HG02884 (cell line): Measurements from ENCODE around the gene PDZRN4.
"Not testable (repeated sequence)": the region's sequence is repeated elsewhere in the genome, so short reads cannot be mapped to it uniquely, and the experiment has no call there.

ENCODE experiments used
- ATAC-seq: cut with Tn5 transposase; IDR thresholded peaks from one replicate; pipeline ENCODE4 v1.9.1; 2021; ENCODE audit warnings: mild to moderate bottlenecking, moderate library complexity; ENCODE audit not compliant: unreplicated experiment

Gene PDZRN4

DNA sequence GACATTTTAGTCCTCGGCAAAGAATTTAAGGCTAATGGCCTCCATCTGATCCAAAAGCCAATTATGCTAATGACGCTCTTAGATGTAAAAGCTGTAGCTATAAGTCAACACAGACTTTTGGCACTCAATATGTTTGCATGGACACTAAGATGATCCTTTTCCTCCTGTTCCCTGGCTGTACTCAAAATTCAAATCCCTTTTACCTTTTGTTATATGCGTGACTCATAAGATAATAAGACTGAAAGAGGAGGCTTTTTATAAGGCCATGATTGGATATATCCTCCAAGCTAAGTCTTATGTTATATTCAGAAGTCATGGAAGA, 89.8 kb downstream of the PDZRN4 start:
- no peak for ATAC-seq

DNA sequence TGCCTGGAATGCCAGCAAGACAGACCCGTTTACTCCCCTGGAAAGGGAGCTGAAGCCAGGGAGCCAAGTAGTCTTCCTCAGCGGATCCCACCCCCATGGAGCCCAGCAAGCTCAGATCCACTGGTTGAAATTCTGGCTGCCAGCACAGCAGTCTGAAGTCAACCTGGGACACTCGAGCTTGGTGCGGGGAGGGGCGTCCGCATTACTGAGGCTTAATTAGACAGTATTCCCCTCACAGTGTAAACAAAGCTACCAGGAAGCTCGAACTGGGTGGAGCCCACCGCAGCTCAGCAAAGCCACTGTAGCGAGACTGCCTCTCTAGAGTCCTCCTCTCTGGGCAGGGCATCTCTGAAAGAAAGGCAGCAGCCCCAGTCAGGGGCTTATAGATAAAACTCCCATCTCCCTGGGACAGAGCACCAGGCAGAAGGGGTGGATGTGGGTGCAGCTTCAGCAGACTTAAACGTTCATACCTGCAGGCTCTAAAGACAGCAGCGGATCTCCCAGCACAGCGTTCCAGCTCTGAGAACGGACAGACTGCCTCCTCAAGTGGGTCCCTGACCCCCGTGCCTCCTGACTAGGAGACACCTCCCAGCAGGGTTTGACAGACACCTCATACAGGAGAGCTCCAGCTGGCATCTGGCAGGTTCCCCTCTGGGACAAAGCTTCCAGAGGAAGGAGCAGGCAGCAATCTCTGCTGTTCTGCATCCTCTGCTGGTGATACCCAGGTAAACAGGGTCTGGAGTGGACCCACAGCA, 92.4 kb downstream of the PDZRN4 start:
- not testable (repeated sequence) for ATAC-seq

DNA sequence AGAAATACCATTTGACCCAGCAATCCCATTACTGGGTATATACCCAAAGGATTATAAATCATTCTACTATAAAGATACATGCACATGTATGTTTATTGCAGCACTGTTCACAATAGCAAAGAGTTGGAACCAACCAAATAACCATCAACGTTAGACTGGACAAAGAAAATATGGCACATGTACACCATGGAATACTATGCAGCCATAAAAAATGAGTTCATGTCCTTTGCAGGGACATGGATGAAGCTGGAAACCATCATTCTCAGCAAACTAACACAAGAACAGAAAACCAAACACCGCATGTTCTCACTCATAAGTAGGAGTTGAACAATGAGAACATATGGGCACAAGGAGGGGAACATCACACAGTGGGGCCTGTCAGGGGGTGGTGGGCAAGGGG, 97.3 kb downstream of the PDZRN4 start:
- not testable (repeated sequence) for ATAC-seq

DNA sequence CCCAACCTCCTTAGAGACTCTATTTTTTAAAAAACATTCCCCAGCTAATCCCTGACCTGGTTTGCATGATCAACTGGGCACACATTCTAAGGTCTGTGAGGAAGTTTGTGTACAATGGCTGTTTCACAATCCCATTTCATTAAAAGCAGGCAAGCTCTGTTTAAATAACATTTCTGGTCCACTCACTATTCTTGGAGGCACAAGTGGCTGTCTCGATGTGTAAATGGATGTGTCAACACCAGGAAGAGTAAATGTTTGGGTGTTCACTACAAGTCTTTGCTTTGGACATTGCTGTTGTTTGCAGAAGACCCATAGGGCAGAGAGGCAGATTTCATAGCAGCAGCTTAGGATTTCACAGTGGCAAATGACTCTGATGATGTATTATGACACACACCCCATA, 98.3 kb downstream of the PDZRN4 start:
- ATAC-seq = no peak

DNA sequence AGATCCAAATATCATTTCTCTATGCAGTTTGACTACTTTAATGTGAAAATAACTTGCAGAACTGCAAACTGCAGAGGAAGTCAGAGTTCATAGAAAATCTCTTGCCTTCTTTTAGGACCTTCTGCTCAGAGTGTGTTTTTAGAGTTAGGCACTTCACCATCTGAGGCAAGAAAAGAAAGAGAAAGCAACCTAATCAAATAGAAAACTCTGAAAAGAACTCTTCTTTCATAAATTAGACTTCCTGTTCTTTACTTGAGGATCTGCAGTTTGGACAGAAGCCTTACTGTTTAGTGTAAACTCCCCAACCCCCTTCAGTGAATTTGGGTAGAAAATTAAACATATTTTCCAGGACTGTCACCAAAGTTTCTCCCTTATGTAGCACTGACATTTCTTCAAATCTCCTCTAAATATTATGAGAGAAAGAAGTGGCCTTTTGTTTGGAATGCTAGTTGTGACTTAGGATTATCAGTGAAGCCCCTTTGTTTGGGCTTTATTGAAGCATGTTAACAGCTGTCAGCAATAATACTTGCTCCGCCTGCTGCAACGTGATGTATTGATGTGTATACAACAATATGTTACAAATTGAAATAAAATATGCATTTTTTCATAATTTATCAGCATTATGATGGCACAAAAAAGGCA, 99.5 kb downstream of the PDZRN4 start:
- ATAC-seq = no peak

DNA sequence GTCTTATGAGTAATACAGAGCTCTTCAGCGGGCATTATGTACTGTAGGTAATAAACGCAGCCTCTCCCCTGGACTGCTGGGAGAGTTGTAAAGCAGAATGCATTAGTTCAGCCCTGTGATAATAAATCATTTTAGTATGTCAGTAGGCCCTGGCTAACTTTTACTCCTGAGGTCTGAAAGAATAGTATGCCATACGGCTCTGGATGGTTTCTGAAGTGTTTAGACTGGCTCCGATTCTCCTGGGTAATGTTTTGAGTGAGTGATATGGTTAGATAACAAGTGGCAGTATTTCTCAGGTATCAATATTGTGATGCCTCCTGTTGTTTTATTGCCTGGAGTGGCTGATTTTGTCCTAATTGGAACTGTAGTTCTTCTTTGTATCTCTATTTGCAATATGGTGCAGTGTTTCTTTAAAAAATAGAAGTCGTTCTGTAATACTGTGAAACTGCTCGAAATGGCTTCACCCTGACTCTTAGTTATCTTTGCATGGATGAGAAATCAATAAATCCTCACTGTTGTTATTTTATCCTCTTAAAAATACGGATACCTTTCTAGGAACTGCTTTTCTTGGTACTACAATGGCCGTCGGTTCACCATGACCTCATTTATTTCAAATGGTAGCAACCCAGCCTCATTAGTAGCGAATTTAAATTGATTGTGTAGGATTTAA, 100.2 kb downstream of the PDZRN4 start:
- no peak for ATAC-seq

DNA sequence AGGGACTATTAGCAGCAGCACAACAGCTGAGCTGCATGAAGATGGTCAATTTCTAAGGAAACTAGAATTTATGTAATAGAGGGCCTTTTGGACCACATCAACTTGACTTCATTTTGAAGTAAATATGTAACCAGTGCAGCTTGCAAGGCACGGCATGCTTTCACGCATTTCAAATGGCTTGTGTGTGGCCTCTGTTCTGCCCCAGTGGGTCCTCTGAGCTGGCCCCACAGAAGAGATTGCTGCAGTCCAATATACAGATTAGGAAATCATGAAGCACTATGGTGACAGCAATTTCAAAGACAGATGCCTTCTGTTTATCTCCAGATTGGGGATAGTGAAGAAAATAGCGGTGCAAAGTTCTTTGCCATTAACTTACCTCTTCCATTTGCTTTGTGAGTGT, 101.4 kb downstream of the PDZRN4 start:
- ATAC-seq = no peak

DNA sequence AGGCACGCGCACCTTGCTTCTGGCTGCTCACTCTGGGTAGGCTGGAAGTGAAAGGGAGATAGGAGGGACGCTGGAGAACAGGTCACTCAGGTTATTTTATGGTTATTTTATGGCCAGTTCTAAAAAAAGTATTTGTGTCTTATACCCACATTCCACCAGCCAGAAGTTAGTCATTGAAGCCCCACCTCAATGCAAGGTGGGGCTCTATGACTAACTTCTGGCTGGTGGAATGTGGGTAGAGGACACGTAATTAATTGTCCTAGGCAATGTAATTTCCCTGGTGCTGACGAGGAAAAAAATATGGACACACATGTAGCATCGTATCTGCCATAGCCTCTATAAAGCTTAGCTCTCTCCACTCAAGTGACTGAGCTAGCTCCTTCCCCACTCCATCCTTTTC, 104.9 kb downstream of the PDZRN4 start:
- no peak for ATAC-seq

DNA sequence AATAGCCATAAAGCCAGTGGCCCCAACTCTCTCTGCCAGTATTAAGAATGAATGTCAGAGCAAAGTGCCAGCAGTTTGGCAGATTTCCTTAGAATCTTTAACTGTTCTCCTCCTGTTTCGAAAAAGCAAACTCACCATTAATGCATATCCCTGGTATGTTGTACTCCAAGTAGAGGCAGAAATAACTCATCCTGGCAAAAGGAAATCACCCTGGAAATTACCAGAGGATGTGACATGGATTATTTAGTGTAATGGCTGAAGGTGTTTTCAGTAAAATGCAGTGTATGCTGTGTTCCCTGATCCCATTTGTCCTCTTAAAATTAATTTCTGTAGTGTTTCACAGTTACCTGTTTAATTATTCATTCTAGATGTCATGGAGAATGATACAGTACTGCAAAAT, 105.3 kb downstream of the PDZRN4 start:
- no peak for ATAC-seq

DNA sequence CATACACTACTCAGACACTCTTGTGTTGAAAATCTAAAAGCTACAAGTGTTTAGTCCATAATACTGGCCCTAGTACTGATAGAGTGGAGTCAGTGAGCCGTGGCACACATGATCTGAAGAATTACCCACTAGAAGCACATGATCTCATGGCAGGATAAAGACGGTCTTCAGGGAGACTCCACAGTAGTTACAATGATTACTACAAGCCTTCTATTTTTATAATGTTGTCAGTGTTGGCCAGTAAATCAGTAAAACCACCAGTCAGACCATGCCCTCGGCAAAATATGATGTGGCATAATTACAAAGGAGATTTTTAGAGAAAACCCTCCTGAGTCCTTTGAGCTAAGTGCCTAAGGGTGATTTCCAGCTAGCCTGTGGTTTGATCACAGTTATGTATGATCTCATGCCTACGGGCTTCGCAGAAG, 114.9 kb downstream of the PDZRN4 start:
- no peak for ATAC-seq

DNA sequence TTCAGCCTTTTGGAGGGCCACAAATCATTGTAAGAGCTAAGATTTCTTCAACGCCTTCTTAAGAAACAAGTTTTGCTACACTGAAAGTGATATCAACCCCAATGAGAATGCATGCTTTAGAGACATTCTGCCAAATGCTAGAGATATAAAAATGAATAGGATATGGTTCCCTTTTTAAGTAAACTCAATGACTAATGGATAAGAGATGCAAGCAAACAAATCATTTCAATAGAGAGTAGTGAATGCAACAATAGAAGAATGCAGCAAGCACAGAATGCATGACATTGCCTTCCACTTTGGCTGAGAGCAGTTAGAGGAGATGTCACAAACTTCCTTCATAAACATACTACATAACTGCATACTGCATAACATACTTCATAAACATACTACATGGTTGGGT, 116.4 kb downstream of the PDZRN4 start:
- no peak for ATAC-seq

DNA sequence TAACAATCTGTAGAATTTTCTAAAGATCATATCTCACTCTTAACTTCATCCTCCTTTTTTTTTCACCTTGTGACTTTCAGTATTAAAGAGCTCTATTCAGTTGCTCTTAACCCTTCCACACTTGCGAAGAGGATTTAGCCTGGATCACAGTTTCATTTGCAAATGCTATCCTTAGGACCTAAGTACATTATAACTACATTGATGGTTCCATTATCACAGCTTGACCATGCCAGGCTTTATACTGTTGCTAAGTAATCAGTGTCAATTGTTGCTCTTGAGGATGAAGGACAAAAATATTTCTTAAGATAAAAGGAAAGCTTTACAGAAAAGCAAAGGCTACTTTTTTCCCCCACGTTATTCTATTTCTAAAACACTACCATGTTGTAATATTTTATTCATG, 122.2 kb downstream of the PDZRN4 start:
- no peak for ATAC-seq

DNA sequence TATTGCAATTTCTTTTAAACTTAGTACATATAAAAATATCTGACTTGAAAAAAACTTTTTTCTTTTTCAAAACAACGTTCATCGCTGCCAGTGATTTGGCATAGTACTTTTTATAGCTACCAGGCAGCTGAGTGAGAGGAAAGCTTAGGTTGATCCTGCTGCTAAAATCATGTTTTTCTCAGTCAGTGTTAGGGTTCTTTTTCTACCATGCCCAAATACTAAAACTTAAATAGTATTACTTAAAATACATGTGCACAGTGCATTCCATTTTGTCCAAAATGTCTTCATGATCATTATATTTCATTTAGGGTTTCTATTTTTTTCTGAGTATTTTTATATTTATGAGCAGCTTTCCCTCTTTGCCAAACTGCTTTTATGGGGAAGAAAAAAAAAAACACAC, 123.8 kb downstream of the PDZRN4 start:
- no peak for ATAC-seq

DNA sequence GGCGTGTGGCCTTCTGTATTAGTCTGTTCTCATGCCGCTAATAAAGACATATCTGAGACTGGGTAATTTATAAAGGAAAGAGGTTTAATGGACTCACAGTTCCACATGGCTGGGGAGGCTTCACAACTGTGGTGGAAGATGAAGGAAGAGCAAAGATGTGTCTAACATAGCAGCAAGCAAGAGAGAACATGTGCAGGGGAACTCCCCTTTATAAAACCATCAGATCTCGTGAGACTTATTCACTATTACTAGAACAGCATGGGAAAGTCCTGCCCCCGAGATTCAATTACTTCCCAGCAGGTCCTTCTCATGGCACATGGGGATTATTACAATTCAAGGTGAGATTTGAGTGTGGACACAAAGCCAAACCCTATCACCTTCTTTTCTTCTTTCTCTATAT, 124.3 kb downstream of the PDZRN4 start:
- ATAC-seq = not testable (repeated sequence)

DNA sequence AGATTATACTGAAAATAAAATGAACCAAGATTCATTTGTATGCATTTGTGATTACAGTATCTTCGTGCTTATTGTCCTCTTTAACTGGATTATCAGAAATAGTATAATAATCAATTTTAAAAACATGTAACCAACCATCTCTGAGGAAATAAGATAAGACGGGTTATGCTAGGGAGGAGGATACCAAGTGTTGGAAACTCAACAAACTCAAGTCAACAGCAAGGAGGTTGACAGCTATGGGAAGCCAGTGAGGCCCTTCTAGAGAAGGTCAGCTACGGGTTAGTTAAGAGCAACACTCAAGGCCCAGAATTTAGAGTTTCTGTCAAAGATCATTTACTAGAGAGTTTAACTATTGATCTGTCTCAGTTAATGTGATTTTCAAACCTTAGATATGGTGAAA, 137.2 kb downstream of the PDZRN4 start:
- no peak for ATAC-seq

DNA sequence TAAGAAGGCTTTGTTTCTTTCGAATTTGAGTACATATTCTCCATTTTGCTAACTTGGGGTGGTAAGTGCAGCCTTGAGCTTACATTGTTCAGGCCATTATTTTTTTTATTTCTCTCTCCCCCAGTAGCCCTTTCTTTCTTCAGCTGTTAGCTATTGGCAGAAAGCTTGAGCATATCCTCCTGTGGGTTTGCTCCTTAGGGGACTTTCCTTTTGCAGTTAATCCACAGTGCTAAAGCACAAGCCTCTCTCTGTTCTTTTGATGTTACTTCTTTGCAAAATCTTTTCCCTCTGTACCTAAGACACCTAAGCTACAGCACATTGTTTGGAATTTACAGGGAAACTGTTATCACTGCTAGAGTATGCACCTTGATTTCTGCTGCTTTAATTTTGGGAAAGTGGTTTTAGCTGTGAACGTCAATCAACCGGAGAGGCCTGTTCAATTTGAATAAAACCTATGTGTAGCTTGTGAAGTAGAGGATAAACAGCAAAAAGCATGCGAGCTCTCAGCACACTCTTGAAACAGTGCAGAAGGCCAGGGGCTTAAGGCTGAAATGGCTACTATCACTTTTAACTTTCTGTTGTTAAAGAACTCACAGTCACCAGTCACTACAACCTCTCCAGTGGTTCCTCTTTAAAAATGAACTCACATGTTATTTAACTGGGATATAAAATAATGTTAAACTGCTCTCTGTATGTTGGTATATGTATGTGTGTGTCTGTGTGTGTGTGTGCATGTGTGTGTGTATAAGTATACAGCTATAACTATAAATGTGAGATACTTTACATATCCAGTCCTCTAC, 139.2 kb downstream of the PDZRN4 start:
- no peak for ATAC-seq

DNA sequence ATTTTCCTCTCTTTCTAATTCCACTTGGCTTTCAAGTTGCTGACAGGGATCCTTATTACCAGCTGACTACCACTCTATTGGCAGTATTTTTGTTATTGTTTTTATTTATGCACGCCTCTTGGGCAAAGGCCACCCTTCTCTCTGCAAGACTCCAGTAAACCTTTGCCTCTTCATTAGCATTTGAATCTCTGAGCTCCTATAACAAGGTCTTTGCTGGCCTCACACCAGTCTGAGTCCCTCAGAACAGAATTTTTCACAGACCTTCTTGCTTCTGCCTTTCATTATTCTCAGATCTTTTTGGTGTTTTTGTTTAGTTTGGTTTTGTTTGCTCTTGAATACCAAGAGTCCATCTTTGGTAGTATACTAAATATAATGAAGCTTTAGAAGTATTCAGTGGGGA, 145.9 kb downstream of the PDZRN4 start:
- ATAC-seq = no peak

DNA sequence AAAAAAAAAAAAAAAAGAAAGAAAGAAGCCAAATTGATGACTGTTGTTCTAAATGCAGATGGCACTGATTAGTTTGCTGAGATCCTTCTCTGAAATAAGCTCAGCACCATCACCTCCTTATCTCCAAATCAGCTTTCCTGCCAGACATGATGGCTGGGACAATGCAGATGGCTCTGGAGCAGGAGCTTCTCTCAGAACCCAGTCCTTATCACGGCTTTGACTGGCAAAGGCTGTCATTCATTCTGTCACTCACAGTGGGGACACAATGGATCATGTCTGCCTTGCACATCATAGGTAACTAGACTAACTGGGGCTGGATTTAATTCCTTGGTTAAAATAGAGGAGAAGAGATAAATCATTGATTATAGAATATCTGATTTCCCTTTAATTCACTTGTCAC, 146.3 kb downstream of the PDZRN4 start:
- ATAC-seq = no peak

DNA sequence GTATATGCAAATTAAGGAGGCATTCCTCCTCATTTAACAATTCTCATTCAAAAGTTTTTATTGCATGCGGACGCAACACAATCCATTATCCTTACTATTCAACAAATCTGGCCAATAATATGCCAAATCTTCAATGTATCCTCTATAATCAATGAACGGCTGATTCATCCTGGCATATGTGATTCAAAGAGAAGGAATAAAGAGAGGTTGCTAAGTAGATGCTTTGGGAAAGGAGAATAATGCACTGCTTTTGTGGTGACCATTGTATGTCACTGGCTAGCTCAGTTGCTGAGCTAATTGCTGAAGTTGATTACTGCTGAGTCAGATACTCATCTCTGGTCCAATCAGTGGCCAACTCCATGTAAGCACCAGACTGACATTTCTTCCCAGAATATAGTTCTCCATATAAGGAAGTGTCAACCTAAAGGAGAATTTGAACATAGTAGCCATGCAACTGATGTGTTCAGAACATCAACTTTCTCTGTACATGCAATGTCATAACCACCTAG, 148.0 kb downstream of the PDZRN4 start:
- ATAC-seq = no peak

DNA sequence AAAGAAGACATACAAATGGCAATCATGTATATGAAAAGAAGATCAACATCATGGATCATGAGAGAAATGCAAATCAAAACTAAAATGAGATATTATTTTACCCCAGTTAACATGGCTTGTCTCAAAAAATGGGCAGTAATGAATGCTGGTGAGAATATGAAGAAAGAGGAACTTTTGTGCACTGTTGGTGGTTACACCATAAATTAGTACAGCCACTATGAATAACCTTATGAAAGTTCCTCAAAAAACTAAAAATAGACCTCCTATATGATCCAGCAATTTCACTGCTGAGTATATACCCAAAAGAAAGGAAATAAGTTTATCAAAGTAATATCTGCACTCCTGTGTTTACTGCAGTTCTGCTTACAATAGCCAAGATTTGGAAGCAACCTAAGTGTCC, 151.7 kb downstream of the PDZRN4 start:
- ATAC-seq = no peak

DNA sequence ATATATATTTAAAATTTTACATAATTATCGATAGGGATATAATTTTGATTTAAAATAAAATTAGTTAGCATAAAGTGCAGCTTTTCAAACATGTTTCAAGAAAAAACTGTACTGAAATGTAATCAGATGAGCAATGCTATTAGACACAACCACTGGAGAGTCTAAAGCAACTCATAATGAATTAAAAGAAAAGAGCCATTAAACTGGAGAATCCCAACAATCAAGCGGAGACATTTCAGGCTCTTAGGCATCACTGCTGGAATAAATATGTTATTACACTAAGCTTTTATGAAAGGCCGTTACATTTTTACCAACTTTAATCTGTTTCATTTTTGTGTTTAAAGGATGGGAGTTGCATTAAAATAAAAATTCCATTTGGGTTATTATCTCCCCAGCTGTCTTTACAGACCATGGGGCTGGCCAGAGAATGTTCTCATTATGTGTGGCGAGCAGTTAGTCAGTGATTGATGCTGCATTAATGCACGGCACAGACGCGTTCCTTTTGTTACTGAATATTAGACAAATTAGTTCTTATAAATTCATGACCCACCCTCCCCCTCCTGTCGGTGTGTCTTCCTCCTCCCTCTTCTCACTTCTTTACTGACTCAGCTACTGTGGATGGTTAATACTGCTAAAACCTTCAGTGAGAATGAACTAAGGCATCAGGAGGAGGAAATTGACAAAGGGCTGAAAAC, 156.8 kb downstream of the PDZRN4 start:
- no peak for ATAC-seq
